ENCODE results near the gene FFAR1. TPM values are rescaled to one million over a fixed set of nuclear protein-coding genes. Genes with fewer than 3 reads are reported as not detected.

Gene FFAR1
- total RNA-seq, 2 experiments from 2014 or later = 9.8 to 11.4 TPM

GRCh38 chr19:35379992-35380391 is 32.3 kb downstream of the FFAR1 start:
- CTCF ChIA-PET (ENCODE audit: unreplicated experiment) = no interaction called here
- BruUV-seq (replicated peaks) = no TSS peak

GRCh38 chr19:35380450-35381124 is 32.9 kb downstream of the FFAR1 start:
- no peaks in the 10 kb centered on the region for H3K79me2 ChIP-seq (ENCODE audit: insufficient read depth, low read depth, low read length)
- H3K36me3 ChIP-seq (ENCODE audit: insufficient read depth, low read length) = no peaks in the 10 kb centered on the region
- no peaks in the 10 kb centered on the region for H3K9me3 ChIP-seq (ENCODE audit: low read length)
- POLR2A ChIA-PET = no interaction called here
- H3K27ac ChIP-seq (ENCODE audit: low read depth, low read length, poor library complexity, severe bottlenecking) = no peak overlapping the region
- H2AFZ ChIP-seq (ENCODE audit: low read length) = no peak overlapping the region
- no peak overlapping the region for H3K4me2 ChIP-seq (ENCODE audit: low read length)
- no peak for TF ChIP-seq EZH2phosphoT487 (IDR thresholded peaks at IDR 0.05; ENCODE audit: borderline replicate concordance, low read depth, low read length)
- TF ChIP-seq CTCF (conservative IDR thresholded peaks at IDR 0.05; ENCODE audit: low read length) = no peak
- H3K9me2 ChIP-seq (ENCODE audit: insufficient read depth, low read length) = no peaks in the 10 kb centered on the region
- H4K20me1 ChIP-seq (ENCODE audit: insufficient read depth, low read length) = no peaks in the 10 kb centered on the region
- BruUV-seq (replicated peaks) = no TSS peak
- H3K4me3 ChIP-seq (ENCODE audit: low read depth, low read length, poor library complexity, severe bottlenecking) = no peak overlapping the region
- DNase-seq (ENCODE audit: low spot score) = no peak
- no peaks in the 10 kb centered on the region for H3K4me1 ChIP-seq (ENCODE audit: insufficient read depth, low read length, poor library complexity, severe bottlenecking)
- CTCF ChIA-PET (ENCODE audit: unreplicated experiment) = no interaction called here
- intact Hi-C loops (cut with micrococcal nuclease; ENCODE audit: unreplicated experiment) = no loop called here

More at GRCh38 chr19:35379992-35380391, 32.3 kb downstream of the FFAR1 start:
- H3K4me1 ChIP-seq (ENCODE audit: insufficient read depth, low read length, poor library complexity, severe bottlenecking) = no peaks in the 10 kb centered on the region
- POLR2A ChIA-PET = no interaction called here
- no peak for DNase-seq (ENCODE audit: low spot score)
- H3K9me3 ChIP-seq (ENCODE audit: low read length) = no peaks in the 10 kb centered on the region
- H3K27ac ChIP-seq (ENCODE audit: low read depth, low read length, poor library complexity, severe bottlenecking) = no peak overlapping the region
- H3K4me2 ChIP-seq (ENCODE audit: low read length) = no peak overlapping the region
- H3K36me3 ChIP-seq (ENCODE audit: insufficient read depth, low read length) = no peaks in the 10 kb centered on the region
- no peaks in the 10 kb centered on the region for H3K9me2 ChIP-seq (ENCODE audit: insufficient read depth, low read length)
- no peak overlapping the region for H2AFZ ChIP-seq (ENCODE audit: low read length)
- intact Hi-C loops (cut with micrococcal nuclease; ENCODE audit: unreplicated experiment) = no loop called here
- H4K20me1 ChIP-seq (ENCODE audit: insufficient read depth, low read length) = no peaks in the 10 kb centered on the region
- no peaks in the 10 kb centered on the region for H3K79me2 ChIP-seq (ENCODE audit: insufficient read depth, low read depth, low read length)
- H3K4me3 ChIP-seq (ENCODE audit: low read depth, low read length, poor library complexity, severe bottlenecking) = no peak overlapping the region
- no peak for TF ChIP-seq EZH2phosphoT487 (IDR thresholded peaks at IDR 0.05; ENCODE audit: borderline replicate concordance, low read depth, low read length)
- no peak for TF ChIP-seq CTCF (conservative IDR thresholded peaks at IDR 0.05; ENCODE audit: low read length)

- H3K4me3 ChIP-seq (ENCODE audit: low read depth, low read length, poor library complexity, severe bottlenecking) = no peak overlapping the region
- CTCF ChIA-PET (ENCODE audit: unreplicated experiment) = no interaction called here
- no peaks in the 10 kb centered on the region for H3K4me1 ChIP-seq (ENCODE audit: insufficient read depth, low read length, poor library complexity, severe bottlenecking)
- H3K36me3 ChIP-seq (ENCODE audit: insufficient read depth, low read length) = no peaks in the 10 kb centered on the region
- BruUV-seq (replicated peaks) = no TSS peak
- no peak for DNase-seq (ENCODE audit: low spot score)
- H3K4me2 ChIP-seq (ENCODE audit: low read length) = no peak overlapping the region
- intact Hi-C loops (cut with micrococcal nuclease; ENCODE audit: unreplicated experiment) = no loop called here
- TF ChIP-seq EZH2phosphoT487 (IDR thresholded peaks at IDR 0.05; ENCODE audit: borderline replicate concordance, low read depth, low read length) (no peak), CTCF (conservative IDR thresholded peaks at IDR 0.05; ENCODE audit: low read length) (no peak)
- no peak overlapping the region for H3K27ac ChIP-seq (ENCODE audit: low read depth, low read length, poor library complexity, severe bottlenecking)
- no peaks in the 10 kb centered on the region for H3K9me2 ChIP-seq (ENCODE audit: insufficient read depth, low read length)
- no peaks in the 10 kb centered on the region for H4K20me1 ChIP-seq (ENCODE audit: insufficient read depth, low read length)
- no peaks in the 10 kb centered on the region for H3K79me2 ChIP-seq (ENCODE audit: insufficient read depth, low read depth, low read length)
- H2AFZ ChIP-seq (ENCODE audit: low read length) = no peak overlapping the region
- POLR2A ChIA-PET = no interaction called here
- H3K9me3 ChIP-seq (ENCODE audit: low read length) = peaks cover 2% of the 10 kb centered on the region; the same call in 1 of the 2 replicates
Observed at GRCh38 chr19:35381318-35381717, 33.6 kb downstream of the FFAR1 start.
